IPS DF 6.9 (cell line): ENCODE measurements around the gene TNS3.

ENCODE experiments used
- DNase-seq: peaks from one replicate; pipeline ENCODE4 v3.0.0-alpha.2; 2013; ENCODE audit warnings: low read depth, low spot score
- H3K27ac ChIP-seq: one replicate; pipeline ENCODE4 v1.5.1; 2013; ENCODE audit warnings: low read length, control low read depth
- H3K27me3 ChIP-seq: 2 replicates; pipeline ENCODE4 v1.6.1; 2013; ENCODE audit warnings: mild to moderate bottlenecking, low read length; ENCODE audit not compliant: control insufficient read depth, insufficient read depth
- H3K36me3 ChIP-seq: 2 replicates; pipeline ENCODE4 v1.6.1; 2013; ENCODE audit warnings: low read length; ENCODE audit not compliant: control insufficient read depth, insufficient read depth
- H3K4me1 ChIP-seq: 2 replicates; pipeline ENCODE4 v1.6.1; 2013; ENCODE audit warnings: low read length; ENCODE audit not compliant: control insufficient read depth, insufficient read depth
- H3K4me3 ChIP-seq: 2 replicates; pipeline ENCODE4 v1.5.1; 2013; ENCODE audit warnings: mild to moderate bottlenecking, low read length
- H3K9me3 ChIP-seq: 2 replicates; pipeline ENCODE4 v1.6.1; 2013; ENCODE audit warnings: low read length, inconsistent platforms; ENCODE audit not compliant: control insufficient read depth, insufficient read depth
- WGBS: extraction: QIAGEN DNeasy Blood & Tissue Kit; methylation state at CpG from one replicate; pipeline ENCODE4 v1.1.7; 2013; ENCODE audit warnings: mixed read lengths, missing lambda C conversion rate; ENCODE audit not compliant: insufficient read length, insufficient coverage; 5-methylcytosine and 5-hydroxymethylcytosine counted together

The TNS3 gene

GRCh38 chr7:47602272-47603004, 20.5 kb upstream of the TNS3 start:
- Histone ChIP-seq H3K27me3 (no peaks in the 10 kb centered on the region), H3K27ac (no peak overlapping the region), H3K36me3 (no peaks in the 10 kb centered on the region), H3K4me3 (no peak overlapping the region), H3K4me1 (no peaks in the 10 kb centered on the region), H3K9me3 (no peaks in the 10 kb centered on the region)
- WGBS: no CpG with 5 or more reads among the region's 7 CpGs
- DNase-seq: no peak

GRCh38 chr7:47601881-47602249, 20.0 kb upstream of the TNS3 start:
- Histone ChIP-seq H3K4me1 (no peaks in the 10 kb centered on the region), H3K9me3 (0 out of 2 replicates have a peak, but pooled peaks cover 2% of the 10 kb centered on the region), H3K4me3 (no peak overlapping the region), H3K36me3 (no peaks in the 10 kb centered on the region), H3K27me3 (no peaks in the 10 kb centered on the region), H3K27ac (no peak overlapping the region)
- WGBS: no CpG with 5 or more reads among the region's 2 CpGs
- DNase-seq: no peak

GRCh38 chr7:47601119-47601880, 19.4 kb upstream of the TNS3 start:
- H3K4me1 ChIP-seq: no peaks in the 10 kb centered on the region
- no peaks in the 10 kb centered on the region for H3K27me3 ChIP-seq
- no peaks in the 10 kb centered on the region for H3K36me3 ChIP-seq
- DNase-seq: no peak
- H3K27ac ChIP-seq: no peak overlapping the region
- 0 out of 2 replicates have a peak, but pooled peaks cover 4% of the 10 kb centered on the region for H3K9me3 ChIP-seq
- no peak overlapping the region for H3K4me3 ChIP-seq
- WGBS: no CpG with 5 or more reads among the region's 4 CpGs

GRCh38 chr7:47600199-47601118, 18.5 kb upstream of the TNS3 start:
- DNase-seq: no peak
- Histone ChIP-seq H3K4me3 (no peak overlapping the region), H3K27me3 (no peaks in the 10 kb centered on the region), H3K4me1 (no peaks in the 10 kb centered on the region), H3K27ac (no peak overlapping the region), H3K9me3 (0 out of 2 replicates have a peak, but pooled peaks cover 4% of the 10 kb centered on the region), H3K36me3 (no peaks in the 10 kb centered on the region)
- no CpG with 5 or more reads among the region's 15 CpGs for WGBS

- Histone ChIP-seq H3K4me1 (no peaks in the 10 kb centered on the region), H3K27me3 (no peaks in the 10 kb centered on the region), H3K27ac (no peak overlapping the region), H3K9me3 (0 out of 2 replicates have a peak, but pooled peaks cover 4% of the 10 kb centered on the region), H3K4me3 (no peak overlapping the region), H3K36me3 (no peaks in the 10 kb centered on the region)
- no peak for DNase-seq
- WGBS: no CpG with 5 or more reads among the region's 5 CpGs
Observed at GRCh38 chr7:47597379-47597778, 15.5 kb upstream of the TNS3 start.

GRCh38 chr7:47596502-47597202, 14.7 kb upstream of the TNS3 start:
- Histone ChIP-seq H3K36me3 (no peaks in the 10 kb centered on the region), H3K27me3 (no peaks in the 10 kb centered on the region), H3K4me3 (no peak overlapping the region), H3K4me1 (no peaks in the 10 kb centered on the region), H3K27ac (no peak overlapping the region), H3K9me3 (0 out of 2 replicates have a peak, but pooled peaks cover 4% of the 10 kb centered on the region)
- WGBS: no CpG with 5 or more reads among the region's 12 CpGs
- DNase-seq: no peak

- no peaks in the 10 kb centered on the region for H3K4me1 ChIP-seq
- no peaks in the 10 kb centered on the region for H3K36me3 ChIP-seq
- H3K4me3 ChIP-seq: no peak overlapping the region
- no CpG with 5 or more reads among the region's 3 CpGs for WGBS
- H3K27me3 ChIP-seq: no peaks in the 10 kb centered on the region
- no peak for DNase-seq
- no peak overlapping the region for H3K27ac ChIP-seq
- 0 out of 2 replicates have a peak, but pooled peaks cover 4% of the 10 kb centered on the region for H3K9me3 ChIP-seq
Observed at GRCh38 chr7:47594406-47594805, 12.5 kb upstream of the TNS3 start.

GRCh38 chr7:47591655-47592572, 10.0 kb upstream of the TNS3 start:
- Histone ChIP-seq H3K27ac (no peak overlapping the region), H3K27me3 (no peaks in the 10 kb centered on the region), H3K4me1 (0 out of 2 replicates have a peak, but pooled peaks cover 2% of the 10 kb centered on the region), H3K4me3 (no peak overlapping the region), H3K9me3 (0 out of 2 replicates have a peak, but pooled peaks cover 1% of the 10 kb centered on the region), H3K36me3 (no peaks in the 10 kb centered on the region)
- DNase-seq: no peak
- no CpG with 5 or more reads among the region's 17 CpGs for WGBS

- whole genome bisulfite sequencing: no CpG with 5 or more reads among the region's 8 CpGs
- Histone ChIP-seq H3K4me3 (no peak overlapping the region), H3K9me3 (no peaks in the 10 kb centered on the region), H3K27ac (no peak overlapping the region), H3K36me3 (no peaks in the 10 kb centered on the region), H3K4me1 (0 out of 2 replicates have a peak, but pooled peaks cover 2% of the 10 kb centered on the region), H3K27me3 (no peaks in the 10 kb centered on the region)
- DNase-seq: no peak
Observed at GRCh38 chr7:47591089-47591654, 9.3 kb upstream of the TNS3 start.
